Measurements from ENCODE around the gene FOXD4. TPM values are rescaled to one million over a fixed set of nuclear protein-coding genes. Genes with fewer than 3 reads are reported as not detected.
"Not testable (repeated sequence)": the region's sequence is repeated elsewhere in the genome, so short reads cannot be mapped to it uniquely, and the experiment has no call there.

Gene FOXD4
- total RNA-seq, 4 donors from 2014 or later = 0.91 TPM; not detected in 3

- intact Hi-C loops (cut with DNase I; ENCODE audit: low total_unique reads); DNase-seq (ENCODE audit: low spot score in 2 of 2); H3K4me3 ChIP-seq (ENCODE audit: low read depth, poor library complexity, severe bottlenecking): not testable (repeated sequence)
- WGBS, 2 donors = 17 to 29% methylated on average over 13 to 22 of the region's 22 CpGs
These were observed 9.3 kb downstream of the FOXD4 start for GRCh38 chr9:108742-109495.

DNA sequence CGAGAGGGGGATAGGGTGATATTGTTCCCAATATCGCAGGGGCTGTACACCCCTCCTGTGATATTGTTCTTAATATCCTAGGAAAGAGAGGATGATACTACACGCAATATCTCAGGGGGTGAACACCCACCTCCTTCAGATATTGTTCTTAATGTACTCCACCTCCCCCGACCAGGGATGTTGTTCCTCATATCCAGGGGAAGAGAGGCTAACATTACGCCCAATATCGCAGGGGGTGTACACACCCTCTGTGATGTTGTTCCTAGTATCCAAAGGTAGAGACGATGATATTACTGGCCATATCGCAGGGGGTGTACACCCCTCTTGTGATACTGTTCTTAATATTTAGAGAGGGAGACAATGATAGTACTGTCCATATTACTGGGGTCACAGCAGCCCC, 12.2 kb downstream of the FOXD4 start:
- H3K4me3 ChIP-seq (ENCODE audit: low read depth, poor library complexity, severe bottlenecking); DNase-seq (ENCODE audit: low spot score in 2 of 2); intact Hi-C loops (cut with DNase I; ENCODE audit: low total_unique reads): not testable (repeated sequence)
- 86 to 88% methylated on average over 8 of the region's 8 CpGs for WGBS, 2 donors

DNA sequence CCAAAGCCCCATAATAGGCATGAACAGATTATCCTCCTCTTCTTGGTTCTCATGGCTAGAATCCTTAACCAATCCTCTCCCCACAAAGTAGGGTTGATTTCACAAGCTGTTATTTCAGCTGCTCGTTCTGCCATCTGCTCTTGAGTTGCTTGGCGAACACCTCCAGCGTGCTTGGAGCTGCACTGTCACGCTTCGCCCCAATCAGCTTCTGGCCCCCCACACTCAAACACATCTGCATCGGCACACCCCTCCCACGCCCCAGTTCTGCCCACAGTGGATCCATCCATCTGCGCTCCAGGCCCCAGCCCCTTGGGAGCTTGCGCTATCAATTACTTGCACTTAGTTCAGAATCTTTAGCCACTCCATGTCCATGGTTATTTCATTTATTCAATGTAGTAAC, 17.8 kb downstream of the FOXD4 start:
- intact Hi-C loops (cut with DNase I; ENCODE audit: low total_unique reads); H3K4me3 ChIP-seq (ENCODE audit: low read depth, poor library complexity, severe bottlenecking); DNase-seq (ENCODE audit: low spot score in 2 of 2): not testable (repeated sequence)
- WGBS, 2 donors = 90 to 91% methylated on average over 8 to 9 of the region's 9 CpGs

DNA sequence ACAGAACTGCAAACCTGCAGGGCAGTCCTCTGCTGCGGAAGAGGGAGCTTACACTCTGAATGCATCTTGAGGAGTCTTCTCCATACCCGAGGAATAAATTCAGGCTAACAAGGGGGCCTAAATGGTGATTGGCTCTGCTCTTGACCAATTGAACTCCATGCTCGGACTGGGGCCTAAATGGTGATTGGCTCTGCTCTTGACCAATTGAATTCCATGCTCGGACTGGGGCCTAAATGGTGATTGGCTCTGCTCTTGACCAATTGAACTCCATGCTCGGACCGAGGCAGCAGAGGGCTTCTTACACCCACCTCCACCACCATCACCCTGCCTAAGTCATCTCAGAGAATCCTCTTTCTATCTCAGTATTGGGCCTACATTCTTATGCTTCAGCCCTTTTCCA, 18.4 kb downstream of the FOXD4 start:
- DNase-seq (ENCODE audit: low spot score in 2 of 2); intact Hi-C loops (cut with DNase I; ENCODE audit: low total_unique reads); H3K4me3 ChIP-seq (ENCODE audit: low read depth, poor library complexity, severe bottlenecking): not testable (repeated sequence)
- 88 to 92% methylated on average over 3 to 6 of the region's 6 CpGs for WGBS, 2 donors

DNA sequence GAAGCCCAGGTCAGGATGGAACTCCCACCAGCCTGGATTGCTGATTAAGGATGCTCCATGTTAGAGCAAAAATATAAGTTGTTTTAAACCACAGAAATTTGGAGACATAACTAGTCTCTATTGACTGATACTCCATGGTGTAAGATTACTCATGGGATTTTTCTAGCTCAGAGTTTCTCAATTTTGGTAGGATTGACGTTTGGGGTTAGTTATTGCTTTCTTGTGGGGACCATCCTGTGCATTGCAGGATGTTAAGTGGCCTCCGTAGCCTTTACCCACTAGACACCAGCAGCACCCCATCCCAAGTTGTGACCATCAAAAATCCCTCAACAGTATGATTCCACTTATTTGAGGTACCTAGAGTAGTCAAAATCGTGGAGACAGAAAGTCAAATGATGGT, 19.4 kb downstream of the FOXD4 start:
- H3K4me3 ChIP-seq (ENCODE audit: low read depth, poor library complexity, severe bottlenecking); DNase-seq (ENCODE audit: low spot score in 2 of 2); intact Hi-C loops (cut with DNase I; ENCODE audit: low total_unique reads): not testable (repeated sequence)
- 92 to 100% methylated on average over 1 to 2 of the region's 3 CpGs for WGBS, 2 donors

DNA sequence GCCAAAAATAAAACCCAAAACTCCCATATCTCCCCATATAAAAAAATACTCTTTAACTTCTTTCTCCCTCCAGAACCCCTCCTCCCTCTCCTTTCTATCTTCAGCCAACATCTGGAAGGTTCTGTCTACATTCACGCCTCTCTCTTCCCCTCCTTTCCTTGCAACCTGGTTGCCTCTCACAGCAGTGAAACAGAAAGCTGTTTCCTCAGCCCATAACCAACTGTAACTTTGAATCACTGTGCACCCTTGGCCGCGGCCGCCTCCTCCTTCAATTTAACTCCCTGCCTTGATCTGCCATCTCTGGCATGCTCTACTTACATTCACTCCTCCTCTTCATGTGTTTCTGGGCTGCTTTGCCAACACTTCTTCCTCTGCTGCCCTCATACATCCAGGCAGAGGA, 23.2 kb downstream of the FOXD4 start:
- no CpG with 5 or more reads among the region's 4 CpGs for WGBS, 2 donors
- not testable (repeated sequence) for H3K4me3 ChIP-seq (ENCODE audit: low read depth, poor library complexity, severe bottlenecking)

GRCh38 chr9:94323-94722, 23.9 kb downstream of the FOXD4 start:
- intact Hi-C loops (cut with DNase I; ENCODE audit: low total_unique reads) = not testable (repeated sequence)

More for the DNA sequence above, 23.2 kb downstream of the FOXD4 start:
- intact Hi-C loops (cut with DNase I; ENCODE audit: low total_unique reads); DNase-seq (ENCODE audit: low spot score in 2 of 2): not testable (repeated sequence)

GRCh38 chr9:93909-94308, 24.3 kb downstream of the FOXD4 start:
- H3K4me3 ChIP-seq (ENCODE audit: low read depth, poor library complexity, severe bottlenecking); intact Hi-C loops (cut with DNase I; ENCODE audit: low total_unique reads); DNase-seq (ENCODE audit: low spot score in 2 of 2): not testable (repeated sequence)
- 72 to 100% methylated on average over 2 to 4 of the region's 5 CpGs for WGBS, 2 donors

More at GRCh38 chr9:94323-94722, 23.9 kb downstream of the FOXD4 start:
- DNase-seq (ENCODE audit: low spot score in 2 of 2); H3K4me3 ChIP-seq (ENCODE audit: low read depth, poor library complexity, severe bottlenecking): not testable (repeated sequence)
- WGBS, 2 donors = 59 to 62% methylated on average over 3 to 4 of the region's 5 CpGs

- WGBS, 2 donors = 64 to 73% methylated on average over 1 of the region's 1 CpG
- H3K4me3 ChIP-seq (ENCODE audit: low read depth, poor library complexity, severe bottlenecking); DNase-seq (ENCODE audit: low spot score in 2 of 2); intact Hi-C loops (cut with DNase I; ENCODE audit: low total_unique reads): not testable (repeated sequence)
These were observed 27.4 kb downstream of the FOXD4 start for GRCh38 chr9:90851-91250.

- WGBS, 2 donors = 8 to 40% methylated on average over 1 to 6 of the region's 11 CpGs
- intact Hi-C loops (cut with DNase I; ENCODE audit: low total_unique reads); H3K4me3 ChIP-seq (ENCODE audit: low read depth, poor library complexity, severe bottlenecking); DNase-seq (ENCODE audit: low spot score in 2 of 2): not testable (repeated sequence)
These were observed 29.7 kb downstream of the FOXD4 start for GRCh38 chr9:88396-89037.

GRCh38 chr9:87860-88259, 30.4 kb downstream of the FOXD4 start:
- DNase-seq (ENCODE audit: low spot score in 2 of 2); intact Hi-C loops (cut with DNase I; ENCODE audit: low total_unique reads); H3K4me3 ChIP-seq (ENCODE audit: low read depth, poor library complexity, severe bottlenecking): not testable (repeated sequence)
- WGBS, 2 donors = 52% methylated on average over 4 to 6 of the region's 6 CpGs

DNA sequence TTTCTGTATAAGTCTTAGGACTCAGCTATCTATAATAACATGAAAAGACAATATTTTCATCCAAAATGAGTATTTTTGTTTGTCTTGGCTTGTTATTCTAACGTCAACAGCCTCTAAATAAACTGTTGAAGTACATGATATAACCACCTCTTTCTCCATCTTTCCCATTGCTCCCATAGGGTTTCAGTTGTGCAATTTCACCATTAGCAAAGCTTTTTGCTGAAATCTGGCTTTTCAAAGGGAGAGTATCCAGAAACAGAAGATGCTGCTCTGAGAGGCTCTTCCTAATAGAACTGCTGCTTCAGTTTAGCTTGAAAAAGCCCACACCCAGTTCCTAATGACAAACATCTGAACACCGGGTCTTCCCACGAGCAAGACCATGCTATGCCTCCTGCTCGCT, 31.1 kb downstream of the FOXD4 start:
- H3K4me3 ChIP-seq (ENCODE audit: low read depth, poor library complexity, severe bottlenecking); DNase-seq (ENCODE audit: low spot score in 2 of 2); intact Hi-C loops (cut with DNase I; ENCODE audit: low total_unique reads): not testable (repeated sequence)
- 53% methylated on average over 3 of the region's 4 CpGs; no CpG with 5 or more reads in 1 of the 2 donors for WGBS, 2 donors

DNA sequence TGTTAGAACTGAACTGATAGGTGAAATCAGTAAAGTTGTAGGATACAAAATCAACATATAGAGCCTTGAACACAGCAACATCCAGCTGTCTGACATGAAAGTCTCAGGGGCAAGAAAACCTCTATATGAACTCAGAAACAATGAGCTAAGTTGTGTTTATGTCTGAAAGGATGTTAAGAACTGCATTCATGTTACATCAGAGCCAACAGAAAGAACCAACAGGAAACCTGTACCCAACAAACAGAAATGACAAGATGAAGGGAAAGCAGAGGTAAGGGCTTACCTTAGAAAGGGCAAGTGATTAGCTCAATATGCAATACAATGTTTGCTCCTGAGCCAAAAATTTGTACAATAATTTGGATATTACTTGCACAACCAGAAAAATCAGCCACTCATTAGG, 31.5 kb downstream of the FOXD4 start:
- DNase-seq (ENCODE audit: low spot score in 2 of 2); intact Hi-C loops (cut with DNase I; ENCODE audit: low total_unique reads); H3K4me3 ChIP-seq (ENCODE audit: low read depth, poor library complexity, severe bottlenecking): not testable (repeated sequence)

- intact Hi-C loops (cut with DNase I; ENCODE audit: low total_unique reads); H3K4me3 ChIP-seq (ENCODE audit: low read depth, poor library complexity, severe bottlenecking); DNase-seq (ENCODE audit: low spot score in 2 of 2): not testable (repeated sequence)
- no CpG with 5 or more reads among the region's 31 CpGs for WGBS, 2 donors
These were observed 35.1 kb downstream of the FOXD4 start for GRCh38 chr9:82932-83689.

DNA sequence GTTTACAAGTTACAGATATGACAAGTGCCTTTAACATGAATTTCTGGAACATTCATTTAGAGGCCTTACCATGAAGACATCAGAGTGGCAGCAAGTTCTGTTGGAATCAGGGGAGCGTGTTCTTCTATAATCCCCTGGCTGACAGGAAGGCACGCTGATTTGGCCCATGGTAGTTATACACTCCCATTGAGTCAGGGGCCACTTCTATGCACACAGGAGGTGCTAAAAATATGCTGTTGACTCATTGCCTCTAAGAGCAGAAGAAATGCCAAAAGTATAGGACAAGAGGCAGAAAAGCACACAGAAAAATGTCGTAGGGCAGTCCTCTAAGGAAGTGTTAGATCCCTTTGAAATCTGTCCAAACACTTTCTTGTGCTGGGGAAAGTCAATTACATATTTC, 39.9 kb downstream of the FOXD4 start:
- DNase-seq (ENCODE audit: low spot score in 2 of 2); H3K4me3 ChIP-seq (ENCODE audit: low read depth, poor library complexity, severe bottlenecking); intact Hi-C loops (cut with DNase I; ENCODE audit: low total_unique reads): not testable (repeated sequence)
- no CpG with 5 or more reads among the region's 3 CpGs for WGBS, 2 donors
